CD4-positive, CD25-positive, alpha-beta regulatory T cell (primary cell): ENCODE results near the gene DCTN2. TPM values are rescaled to one million over a fixed set of nuclear protein-coding genes. Genes with fewer than 3 reads are reported as not detected.
A peak's percentile ranks its signal among the peaks of the same experiment; 100 is the strongest.

ENCODE experiments used
- ATAC-seq, 2 donors: fragments of 150-1000 bp; cut with Tn5 transposase; one replicate each; pipeline ENCODE4 v1.10.0; 2021; ENCODE audit warnings: low read depth in 2 of 2, moderate number of reproducible peaks in 2 of 2, moderate library complexity in 1 of 2
- DNase-seq, 3 donors: peaks; one replicate each; pipeline versions ENCODE4 v3.0.0 to v3.0.0-alpha.2; 2012 to 2022; ENCODE audit warnings: mixed read lengths in 1 of 3
- H3K27ac ChIP-seq: one replicate; pipeline ENCODE4 v1.7.0; 2013; ENCODE audit warnings: mild to moderate bottlenecking, low read length; ENCODE audit not compliant: insufficient read depth, poor library complexity, severe bottlenecking
- H3K27me3 ChIP-seq: one replicate; pipeline ENCODE4 v1.7.0; 2013; ENCODE audit warnings: low read length; ENCODE audit not compliant: control insufficient read depth, insufficient read depth
- H3K36me3 ChIP-seq: one replicate; pipeline ENCODE4 v1.7.0; 2013; ENCODE audit warnings: mild to moderate bottlenecking, low read length, moderate library complexity; ENCODE audit not compliant: control insufficient read depth, insufficient read depth
- H3K4me1 ChIP-seq: 2 replicates; pipeline ENCODE4 v1.7.0; 2013; ENCODE audit warnings: mild to moderate bottlenecking, low read length; ENCODE audit not compliant: insufficient read depth, control insufficient read depth, poor library complexity, severe bottlenecking
- H3K4me3 ChIP-seq: one replicate; pipeline ENCODE4 v1.7.0; 2013; ENCODE audit warnings: low read depth, mild to moderate bottlenecking, low read length, moderate library complexity
- H3K9me3 ChIP-seq, 2 experiments: 1 replicate in 1 of 2; 2 replicates in 1 of 2; pipeline ENCODE4 v1.7.0; 2013; ENCODE audit warnings: low read length in 2 of 2, mild to moderate bottlenecking in 1 of 2, moderate library complexity in 1 of 2; ENCODE audit not compliant: control insufficient read depth in 2 of 2
- H3K27ac Mint-ChIP-seq, 3 donors: one replicate each; pipeline ENCODE4 v1.8.0; 2020 to 2022; ENCODE audit warnings: mild to moderate bottlenecking in 3 of 3, mixed read lengths in 3 of 3, moderate library complexity in 2 of 3
- H3K27me3 Mint-ChIP-seq: one replicate; pipeline ENCODE4 v1.8.0; 2022; ENCODE audit warnings: mild to moderate bottlenecking, mixed read lengths
- H3K36me3 Mint-ChIP-seq: one replicate; pipeline ENCODE4 v1.8.0; 2020; ENCODE audit warnings: mixed read lengths
- H3K4me1 Mint-ChIP-seq, 4 donors: one replicate each; pipeline ENCODE4 v1.8.0; 2020 to 2022; ENCODE audit warnings: mixed read lengths in 4 of 4, mild to moderate bottlenecking in 1 of 4
- H3K4me3 Mint-ChIP-seq, 4 donors: one replicate each; pipeline ENCODE4 v1.8.0; 2020 to 2022; ENCODE audit warnings: mild to moderate bottlenecking in 4 of 4, mixed read lengths in 4 of 4, moderate library complexity in 3 of 4
- H3K9me3 Mint-ChIP-seq, 7 donors: one replicate each; pipeline ENCODE4 v1.8.0; 2020 to 2022; ENCODE audit warnings: mixed read lengths in 7 of 7, mild to moderate bottlenecking in 3 of 7, moderate library complexity in 2 of 7
- polyA plus RNA-seq, 4 donors: library from polyadenylated mRNA; unstranded; fragments of 300-500 nt; fragmentation: Illumina TruSeq; gene quantifications; one replicate each; pipeline ENCODE4 v1.2.3, GENCODE V29; 2021
- total RNA-seq: library from RNA; stranded (reverse); gene quantifications from one replicate; pipeline ENCODE4 v1.2.3, GENCODE V29; 2022

The DCTN2 gene
- total and polyA plus RNA-seq, 5 donors from 2014 or later = 74.9 to 91.6 (median 78.9) TPM

- Mint-ChIP-seq H3K36me3 (peaks cover 19% of the 10 kb centered on the region), H3K4me1 (peaks cover 0 to 21% (median 12%) of the 10 kb centered on the region in 4 donors), H3K9me3 (no peaks in the 10 kb centered on the region), H3K27me3 (no peaks in the 10 kb centered on the region), H3K4me3 (no peak overlapping the region), H3K27ac (peak overlapping the region in 1 of 3 donors; percentile 51)
- Histone ChIP-seq H3K4me3 (no peak overlapping the region), H3K36me3 (peaks cover 69% of the 10 kb centered on the region), H3K27ac (no peak overlapping the region), H3K9me3 (no peaks in the 10 kb centered on the region), H3K27me3 (no peaks in the 10 kb centered on the region), H3K4me1 (peaks cover 10% of the 10 kb centered on the region)
- ATAC-seq (no peak), DNase-seq (no peak)
Measured at GRCh38 chr12:57528831-57529555, 18.0 kb downstream of the DCTN2 start.

- Histone ChIP-seq H3K27me3 (no peaks in the 10 kb centered on the region), H3K4me1 (peaks cover 18% of the 10 kb centered on the region), H3K9me3 (no peaks in the 10 kb centered on the region), H3K4me3 (no peak overlapping the region), H3K27ac (no peak overlapping the region), H3K36me3 (peaks cover 64% of the 10 kb centered on the region)
- no peak overlapping the region for H3K27ac Mint-ChIP-seq
- H3K9me3 Mint-ChIP-seq = no peaks in the 10 kb centered on the region
- peaks cover 4% of the 10 kb centered on the region for H3K27me3 Mint-ChIP-seq
- H3K36me3 Mint-ChIP-seq = peaks cover 17% of the 10 kb centered on the region
- peaks cover 0 to 29% (median 20%) of the 10 kb centered on the region in 4 donors for H3K4me1 Mint-ChIP-seq
- DNase-seq (no peak), ATAC-seq (no peak)
- H3K4me3 Mint-ChIP-seq = no peak overlapping the region
Measured at GRCh38 chr12:57528176-57528575, 18.8 kb downstream of the DCTN2 start.

GRCh38 chr12:57527184-57527583, 19.8 kb downstream of the DCTN2 start:
- ATAC-seq (no peak), DNase-seq (no peak)
- H3K4me1 Mint-ChIP-seq = peaks cover 0 to 30% (median 22%) of the 10 kb centered on the region in 4 donors
- Histone ChIP-seq H3K4me3 (no peak overlapping the region), H3K27me3 (no peaks in the 10 kb centered on the region), H3K36me3 (peaks cover 54% of the 10 kb centered on the region), H3K4me1 (peaks cover 22% of the 10 kb centered on the region), H3K27ac (no peak overlapping the region), H3K9me3 (no peaks in the 10 kb centered on the region)
- no peak overlapping the region for H3K27ac Mint-ChIP-seq
- peak overlapping the region in 2 of 4 donors; percentile 40 to 66 for H3K4me3 Mint-ChIP-seq
- H3K36me3 Mint-ChIP-seq = peaks cover 10% of the 10 kb centered on the region
- peaks cover 6% of the 10 kb centered on the region for H3K27me3 Mint-ChIP-seq
- no peaks in the 10 kb centered on the region for H3K9me3 Mint-ChIP-seq

- Histone ChIP-seq H3K36me3 (peaks cover 48% of the 10 kb centered on the region), H3K27me3 (no peaks in the 10 kb centered on the region), H3K27ac (no peak overlapping the region), H3K4me1 (peaks cover 28% of the 10 kb centered on the region), H3K4me3 (no peak overlapping the region), H3K9me3 (no peaks in the 10 kb centered on the region)
- DNase-seq (no peak), ATAC-seq (no peak)
- Mint-ChIP-seq H3K27me3 (peaks cover 12% of the 10 kb centered on the region), H3K27ac (no peak overlapping the region), H3K4me3 (no peak overlapping the region), H3K4me1 (peaks cover 3 to 36% (median 26%) of the 10 kb centered on the region in 4 donors), H3K36me3 (peaks cover 7% of the 10 kb centered on the region), H3K9me3 (peaks cover 0 to 3% (median 0%) of the 10 kb centered on the region in 7 donors)
Measured at GRCh38 chr12:57526477-57527126, 20.4 kb downstream of the DCTN2 start.

- Mint-ChIP-seq H3K36me3 (peaks cover 4% of the 10 kb centered on the region), H3K4me1 (peaks cover 4 to 44% (median 31%) of the 10 kb centered on the region in 4 donors), H3K9me3 (peaks cover 0 to 3% (median 0%) of the 10 kb centered on the region in 7 donors), H3K4me3 (no peak overlapping the region), H3K27ac (peak overlapping the region in 1 of 3 donors; percentile 32), H3K27me3 (peaks cover 13% of the 10 kb centered on the region)
- DNase-seq = no peak
- ATAC-seq = no peak
- Histone ChIP-seq H3K27ac (no peak overlapping the region), H3K4me3 (no peak overlapping the region), H3K27me3 (no peaks in the 10 kb centered on the region), H3K9me3 (no peaks in the 10 kb centered on the region), H3K4me1 (peaks cover 36% of the 10 kb centered on the region), H3K36me3 (peaks cover 41% of the 10 kb centered on the region)
Measured at GRCh38 chr12:57525615-57526383, 21.2 kb downstream of the DCTN2 start.

- H3K9me3 ChIP-seq = no peaks in the 10 kb centered on the region
- no peak overlapping the region for H3K27ac ChIP-seq
- H3K4me1 ChIP-seq = peaks cover 38% of the 10 kb centered on the region
- Mint-ChIP-seq H3K4me1 (peaks cover 4 to 49% (median 35%) of the 10 kb centered on the region in 4 donors), H3K9me3 (peaks cover 0 to 3% (median 0%) of the 10 kb centered on the region in 7 donors), H3K27ac (peak overlapping the region in 2 of 3 donors; percentile 89 to 95), H3K4me3 (peak overlapping the region; percentile 90 to 96 (median 94)), H3K36me3 (peaks cover 4% of the 10 kb centered on the region), H3K27me3 (peaks cover 21% of the 10 kb centered on the region)
- no peak for DNase-seq
- H3K36me3 ChIP-seq = peaks cover 33% of the 10 kb centered on the region
- no peaks in the 10 kb centered on the region for H3K27me3 ChIP-seq
- ATAC-seq = no peak
- no peak overlapping the region for H3K4me3 ChIP-seq
Measured at GRCh38 chr12:57524814-57525614, 22.0 kb downstream of the DCTN2 start.
